Measurements from ENCODE around the gene SFXN2.

DNA sequence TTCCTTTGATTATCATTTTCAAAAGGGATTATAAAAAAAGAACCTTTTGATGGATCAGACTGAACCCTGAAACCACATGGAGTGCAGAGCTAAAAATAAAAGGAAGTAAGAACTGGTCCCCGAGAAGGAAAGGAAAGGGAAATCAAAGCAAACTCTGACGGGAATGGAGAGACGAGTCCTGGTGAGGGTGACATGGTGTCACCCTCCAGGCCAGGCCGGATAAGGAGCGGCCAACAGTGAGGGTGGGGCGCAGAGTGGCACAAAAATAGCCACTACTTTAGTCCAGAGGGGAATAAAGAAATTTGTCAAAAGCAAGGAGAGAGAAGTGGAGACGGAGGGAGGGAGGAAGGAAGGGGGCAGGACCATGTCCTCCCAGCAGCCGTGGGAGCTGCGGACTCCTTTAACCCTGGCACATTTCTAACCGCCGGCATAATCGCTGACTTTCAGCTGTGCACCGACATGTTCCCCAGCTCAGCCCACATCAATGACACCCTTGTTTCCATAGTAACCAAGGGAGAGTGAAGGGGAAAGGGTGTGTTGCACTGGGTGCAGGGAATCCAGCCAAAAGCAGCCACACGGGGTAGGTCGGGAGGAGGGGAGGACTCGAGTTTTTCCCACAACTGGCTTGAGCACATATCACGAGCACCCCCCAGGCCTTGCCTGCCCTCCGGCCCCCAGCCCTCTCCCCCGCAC, 40.5 kb upstream of the SFXN2 start:
- TF ChIP-seq, protein P1, sequence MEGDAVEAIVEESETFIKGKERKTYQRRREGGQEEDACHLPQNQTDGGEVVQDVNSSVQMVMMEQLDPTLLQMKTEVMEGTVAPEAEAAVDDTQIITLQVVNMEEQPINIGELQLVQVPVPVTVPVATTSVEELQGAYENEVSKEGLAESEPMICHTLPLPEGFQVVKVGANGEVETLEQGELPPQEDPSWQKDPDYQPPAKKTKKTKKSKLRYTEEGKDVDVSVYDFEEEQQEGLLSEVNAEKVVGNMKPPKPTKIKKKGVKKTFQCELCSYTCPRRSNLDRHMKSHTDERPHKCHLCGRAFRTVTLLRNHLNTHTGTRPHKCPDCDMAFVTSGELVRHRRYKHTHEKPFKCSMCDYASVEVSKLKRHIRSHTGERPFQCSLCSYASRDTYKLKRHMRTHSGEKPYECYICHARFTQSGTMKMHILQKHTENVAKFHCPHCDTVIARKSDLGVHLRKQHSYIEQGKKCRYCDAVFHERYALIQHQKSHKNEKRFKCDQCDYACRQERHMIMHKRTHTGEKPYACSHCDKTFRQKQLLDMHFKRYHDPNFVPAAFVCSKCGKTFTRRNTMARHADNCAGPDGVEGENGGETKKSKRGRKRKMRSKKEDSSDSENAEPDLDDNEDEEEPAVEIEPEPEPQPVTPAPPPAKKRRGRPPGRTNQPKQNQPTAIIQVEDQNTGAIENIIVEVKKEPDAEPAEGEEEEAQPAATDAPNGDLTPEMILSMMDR (conservative IDR thresholded peaks at IDR 0.05; ENCODE audit: low read length): no peak
- TF ChIP-seq EZH2phosphoT487 (IDR thresholded peaks at IDR 0.05; ENCODE audit: borderline replicate concordance): no peak
